DOHH2 (cell line): ENCODE measurements around the gene DOCK6.

Experiments used
- H3F3A ChIP-seq: fragments of 200-600 bp; sonication (generic), shearing (Covaris generic); 2 replicates; pipeline ENCODE4 v1.6.0; 2016; ENCODE audit warnings: antibody characterized with exemption, mild to moderate bottlenecking; ENCODE audit not compliant: control insufficient read depth, insufficient read depth
- H3K27ac ChIP-seq: fragments of 200-600 bp; sonication (generic); 2 replicates; pipeline ENCODE4 v1.5.1; 2014; ENCODE audit warnings: low read depth, mild to moderate bottlenecking, low read length, moderate library complexity
- H3K27me3 ChIP-seq: fragments of 200-600 bp; sonication (generic); 2 replicates; pipeline ENCODE4 v1.6.1; 2014; ENCODE audit warnings: mild to moderate bottlenecking, low read length, mixed read lengths; ENCODE audit not compliant: control insufficient read depth
- H3K36me3 ChIP-seq: fragments of 200-600 bp; sonication (generic); 2 replicates; pipeline ENCODE4 v1.6.1; 2014; ENCODE audit warnings: mild to moderate bottlenecking, low read length, moderate library complexity, mixed read lengths; ENCODE audit not compliant: control insufficient read depth
- H3K4me1 ChIP-seq: fragments of 200-600 bp; sonication (generic); 2 replicates; pipeline ENCODE4 v1.6.1; 2014; ENCODE audit warnings: mild to moderate bottlenecking, low read length, mixed read lengths; ENCODE audit not compliant: control insufficient read depth
- H3K4me2 ChIP-seq: fragments of 200-600 bp; sonication (generic); 2 replicates; pipeline ENCODE4 v1.6.0; 2014; ENCODE audit warnings: mild to moderate bottlenecking, low read length, moderate library complexity
- H3K4me3 ChIP-seq: fragments of 200-600 bp; sonication (generic); 2 replicates; pipeline ENCODE4 v1.5.1; 2014; ENCODE audit warnings: mild to moderate bottlenecking, low read length, mixed read lengths
- H3K79me2 ChIP-seq: fragments of 200-600 bp; sonication (generic); 2 replicates; pipeline ENCODE4 v1.6.1; 2014; ENCODE audit warnings: mild to moderate bottlenecking, low read length, mixed read lengths; ENCODE audit not compliant: control insufficient read depth
- H3K9me2 ChIP-seq: fragments of 200-600 bp; sonication (generic); replicated peaks from 2 replicates; pipeline ENCODE4 v1.6.1; 2014; ENCODE audit warnings: mild to moderate bottlenecking, low read length, mixed read lengths; ENCODE audit not compliant: control insufficient read depth
- H3K9me3 ChIP-seq: fragments of 200-600 bp; sonication (generic); 2 replicates; pipeline ENCODE4 v1.6.1; 2014; ENCODE audit warnings: antibody characterized with exemption, low read length, mixed read lengths; ENCODE audit not compliant: control insufficient read depth, insufficient read depth
- H4K20me1 ChIP-seq: fragments of 200-600 bp; sonication (generic); 2 replicates; pipeline ENCODE4 v1.6.0; 2014; ENCODE audit warnings: low read depth, mild to moderate bottlenecking, antibody characterized with exemption, low read length, moderate library complexity; ENCODE audit not compliant: control insufficient read depth, insufficient read depth
- CTCF ChIP-seq: fragments of 200-600 bp; sonication (generic); IDR thresholded peaks from one replicate; pipeline ENCODE4 v1.5.1; 2014; ENCODE audit warnings: antibody characterized with exemption, mild to moderate bottlenecking, low read depth, low read length; ENCODE audit not compliant: poor library complexity, severe bottlenecking
- EZH2phosphoT487 ChIP-seq: fragments of 200-600 bp; sonication (generic); IDR thresholded peaks from 2 replicates; pipeline ENCODE4 v1.6.1; 2017; ENCODE audit warnings: borderline replicate concordance, mild to moderate bottlenecking, antibody characterized with exemption, low read length, moderate library complexity, mixed read lengths

The DOCK6 gene

GRCh38 chr19:11171144-11171543, 91.2 kb downstream of the DOCK6 start:
- peaks cover 66% of the 10 kb centered on the region for H3K36me3 ChIP-seq
- no peak overlapping the region for H3K4me3 ChIP-seq
- no peak overlapping the region for H3K4me2 ChIP-seq
- H3F3A ChIP-seq, result no peaks in the 10 kb centered on the region
- H3K9me2 ChIP-seq, result no peaks in the 10 kb centered on the region
- H3K27ac ChIP-seq, result no peak overlapping the region
- H3K9me3 ChIP-seq, result no peaks in the 10 kb centered on the region
- no peaks in the 10 kb centered on the region for H4K20me1 ChIP-seq
- no peaks in the 10 kb centered on the region for H3K79me2 ChIP-seq
- H3K4me1 ChIP-seq, result no peaks in the 10 kb centered on the region
- no peak for TF ChIP-seq EZH2phosphoT487
- no peak for TF ChIP-seq CTCF
- no peaks in the 10 kb centered on the region for H3K27me3 ChIP-seq

GRCh38 chr19:11169896-11170678, 92.2 kb downstream of the DOCK6 start:
- Histone ChIP-seq H3K9me2 (no peaks in the 10 kb centered on the region), H3K27me3 (no peaks in the 10 kb centered on the region), H3K4me2 (no peak overlapping the region), H3F3A (no peaks in the 10 kb centered on the region; the same call in 1 of the 2 replicates), H3K79me2 (no peaks in the 10 kb centered on the region), H3K36me3 (peaks cover 68% of the 10 kb centered on the region), H4K20me1 (no peaks in the 10 kb centered on the region), H3K4me1 (no peaks in the 10 kb centered on the region), H3K9me3 (no peaks in the 10 kb centered on the region), H3K4me3 (no peak overlapping the region), H3K27ac (no peak overlapping the region)
- TF ChIP-seq CTCF (no peak), EZH2phosphoT487 (no peak)

- H3F3A ChIP-seq, result no peaks in the 10 kb centered on the region; the same call in 1 of the 2 replicates
- TF ChIP-seq CTCF (no peak), EZH2phosphoT487 (no peak)
These were observed 93.8 kb downstream of the DOCK6 start for GRCh38 chr19:11168568-11168967.

More at GRCh38 chr19:11168568-11168967, 93.8 kb downstream of the DOCK6 start:
- Histone ChIP-seq H3K4me1 (no peaks in the 10 kb centered on the region), H3K4me3 (no peak overlapping the region), H3K4me2 (no peak overlapping the region), H3K9me3 (no peaks in the 10 kb centered on the region), H3K27ac (no peak overlapping the region), H3K27me3 (no peaks in the 10 kb centered on the region), H3K79me2 (no peaks in the 10 kb centered on the region), H3K36me3 (peaks cover 64% of the 10 kb centered on the region), H4K20me1 (no peaks in the 10 kb centered on the region), H3K9me2 (no peaks in the 10 kb centered on the region)
